Measurements from ENCODE around the gene METTL16.
"Not testable (repeated sequence)": the region's sequence is repeated elsewhere in the genome, so short reads cannot be mapped to it uniquely, and the experiment has no call there.

DNA sequence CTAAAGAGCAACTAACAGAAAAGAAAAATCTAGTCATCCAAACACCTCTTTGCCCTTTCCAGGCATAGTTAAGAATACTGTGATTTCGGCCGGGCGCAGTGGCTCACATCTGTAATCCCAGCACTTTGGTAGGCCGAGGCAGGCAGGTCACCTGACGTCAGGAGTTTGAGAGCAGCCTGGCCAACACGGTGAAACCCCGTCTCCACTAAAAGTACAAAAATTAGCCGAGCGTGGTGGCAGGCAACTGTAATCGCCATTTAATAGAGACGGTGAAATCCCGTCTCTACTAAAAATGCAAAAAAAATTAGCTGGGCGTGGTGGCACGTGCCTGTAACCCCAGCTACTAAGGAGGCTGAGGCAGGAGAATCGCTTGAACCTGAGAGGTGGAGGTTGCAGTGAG lies 22.4 kb downstream of the METTL16 start:
- not testable (repeated sequence) for TF ChIP-seq POLR2AphosphoS5 (IDR thresholded peaks at IDR 0.05; ENCODE audit: low read depth, low read length); TAF1 (IDR thresholded peaks at IDR 0.05; ENCODE audit: borderline replicate concordance, low read depth, low read length); RAD21 (IDR thresholded peaks at IDR 0.05; ENCODE audit: low read length); MXI1 (IDR thresholded peaks at IDR 0.05; ENCODE audit: low read depth, low read length); CHD2 (IDR thresholded peaks at IDR 0.05; ENCODE audit: low read length, partially characterized antibody)
- TF ChIP-seq, protein P1, sequence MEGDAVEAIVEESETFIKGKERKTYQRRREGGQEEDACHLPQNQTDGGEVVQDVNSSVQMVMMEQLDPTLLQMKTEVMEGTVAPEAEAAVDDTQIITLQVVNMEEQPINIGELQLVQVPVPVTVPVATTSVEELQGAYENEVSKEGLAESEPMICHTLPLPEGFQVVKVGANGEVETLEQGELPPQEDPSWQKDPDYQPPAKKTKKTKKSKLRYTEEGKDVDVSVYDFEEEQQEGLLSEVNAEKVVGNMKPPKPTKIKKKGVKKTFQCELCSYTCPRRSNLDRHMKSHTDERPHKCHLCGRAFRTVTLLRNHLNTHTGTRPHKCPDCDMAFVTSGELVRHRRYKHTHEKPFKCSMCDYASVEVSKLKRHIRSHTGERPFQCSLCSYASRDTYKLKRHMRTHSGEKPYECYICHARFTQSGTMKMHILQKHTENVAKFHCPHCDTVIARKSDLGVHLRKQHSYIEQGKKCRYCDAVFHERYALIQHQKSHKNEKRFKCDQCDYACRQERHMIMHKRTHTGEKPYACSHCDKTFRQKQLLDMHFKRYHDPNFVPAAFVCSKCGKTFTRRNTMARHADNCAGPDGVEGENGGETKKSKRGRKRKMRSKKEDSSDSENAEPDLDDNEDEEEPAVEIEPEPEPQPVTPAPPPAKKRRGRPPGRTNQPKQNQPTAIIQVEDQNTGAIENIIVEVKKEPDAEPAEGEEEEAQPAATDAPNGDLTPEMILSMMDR (IDR thresholded peaks at IDR 0.05) = not testable (repeated sequence)
- TF ChIP-seq, protein P2, sequence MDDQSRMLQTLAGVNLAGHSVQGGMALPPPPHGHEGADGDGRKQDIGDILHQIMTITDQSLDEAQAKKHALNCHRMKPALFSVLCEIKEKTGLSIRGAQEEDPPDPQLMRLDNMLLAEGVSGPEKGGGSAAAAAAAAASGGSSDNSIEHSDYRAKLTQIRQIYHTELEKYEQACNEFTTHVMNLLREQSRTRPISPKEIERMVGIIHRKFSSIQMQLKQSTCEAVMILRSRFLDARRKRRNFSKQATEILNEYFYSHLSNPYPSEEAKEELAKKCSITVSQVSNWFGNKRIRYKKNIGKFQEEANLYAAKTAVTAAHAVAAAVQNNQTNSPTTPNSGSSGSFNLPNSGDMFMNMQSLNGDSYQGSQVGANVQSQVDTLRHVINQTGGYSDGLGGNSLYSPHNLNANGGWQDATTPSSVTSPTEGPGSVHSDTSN (IDR thresholded peaks at IDR 0.05) = not testable (repeated sequence)
- TF ChIP-seq, protein P3, sequence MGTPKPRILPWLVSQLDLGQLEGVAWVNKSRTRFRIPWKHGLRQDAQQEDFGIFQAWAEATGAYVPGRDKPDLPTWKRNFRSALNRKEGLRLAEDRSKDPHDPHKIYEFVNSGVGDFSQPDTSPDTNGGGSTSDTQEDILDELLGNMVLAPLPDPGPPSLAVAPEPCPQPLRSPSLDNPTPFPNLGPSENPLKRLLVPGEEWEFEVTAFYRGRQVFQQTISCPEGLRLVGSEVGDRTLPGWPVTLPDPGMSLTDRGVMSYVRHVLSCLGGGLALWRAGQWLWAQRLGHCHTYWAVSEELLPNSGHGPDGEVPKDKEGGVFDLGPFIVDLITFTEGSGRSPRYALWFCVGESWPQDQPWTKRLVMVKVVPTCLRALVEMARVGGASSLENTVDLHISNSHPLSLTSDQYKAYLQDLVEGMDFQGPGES (IDR thresholded peaks at IDR 0.05; ENCODE audit: low read depth, low read length) = not testable (repeated sequence)
- TF ChIP-seq, protein P4, sequence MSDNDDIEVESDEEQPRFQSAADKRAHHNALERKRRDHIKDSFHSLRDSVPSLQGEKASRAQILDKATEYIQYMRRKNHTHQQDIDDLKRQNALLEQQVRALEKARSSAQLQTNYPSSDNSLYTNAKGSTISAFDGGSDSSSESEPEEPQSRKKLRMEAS (IDR thresholded peaks at IDR 0.05; ENCODE audit: low read depth) = not testable (repeated sequence)
- TF ChIP-seq, protein P5, sequence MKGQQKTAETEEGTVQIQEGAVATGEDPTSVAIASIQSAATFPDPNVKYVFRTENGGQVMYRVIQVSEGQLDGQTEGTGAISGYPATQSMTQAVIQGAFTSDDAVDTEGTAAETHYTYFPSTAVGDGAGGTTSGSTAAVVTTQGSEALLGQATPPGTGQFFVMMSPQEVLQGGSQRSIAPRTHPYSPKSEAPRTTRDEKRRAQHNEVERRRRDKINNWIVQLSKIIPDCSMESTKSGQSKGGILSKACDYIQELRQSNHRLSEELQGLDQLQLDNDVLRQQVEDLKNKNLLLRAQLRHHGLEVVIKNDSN (IDR thresholded peaks at IDR 0.05; ENCODE audit: borderline replicate concordance, low read depth) = not testable (repeated sequence)
- TF ChIP-seq, protein P6, sequence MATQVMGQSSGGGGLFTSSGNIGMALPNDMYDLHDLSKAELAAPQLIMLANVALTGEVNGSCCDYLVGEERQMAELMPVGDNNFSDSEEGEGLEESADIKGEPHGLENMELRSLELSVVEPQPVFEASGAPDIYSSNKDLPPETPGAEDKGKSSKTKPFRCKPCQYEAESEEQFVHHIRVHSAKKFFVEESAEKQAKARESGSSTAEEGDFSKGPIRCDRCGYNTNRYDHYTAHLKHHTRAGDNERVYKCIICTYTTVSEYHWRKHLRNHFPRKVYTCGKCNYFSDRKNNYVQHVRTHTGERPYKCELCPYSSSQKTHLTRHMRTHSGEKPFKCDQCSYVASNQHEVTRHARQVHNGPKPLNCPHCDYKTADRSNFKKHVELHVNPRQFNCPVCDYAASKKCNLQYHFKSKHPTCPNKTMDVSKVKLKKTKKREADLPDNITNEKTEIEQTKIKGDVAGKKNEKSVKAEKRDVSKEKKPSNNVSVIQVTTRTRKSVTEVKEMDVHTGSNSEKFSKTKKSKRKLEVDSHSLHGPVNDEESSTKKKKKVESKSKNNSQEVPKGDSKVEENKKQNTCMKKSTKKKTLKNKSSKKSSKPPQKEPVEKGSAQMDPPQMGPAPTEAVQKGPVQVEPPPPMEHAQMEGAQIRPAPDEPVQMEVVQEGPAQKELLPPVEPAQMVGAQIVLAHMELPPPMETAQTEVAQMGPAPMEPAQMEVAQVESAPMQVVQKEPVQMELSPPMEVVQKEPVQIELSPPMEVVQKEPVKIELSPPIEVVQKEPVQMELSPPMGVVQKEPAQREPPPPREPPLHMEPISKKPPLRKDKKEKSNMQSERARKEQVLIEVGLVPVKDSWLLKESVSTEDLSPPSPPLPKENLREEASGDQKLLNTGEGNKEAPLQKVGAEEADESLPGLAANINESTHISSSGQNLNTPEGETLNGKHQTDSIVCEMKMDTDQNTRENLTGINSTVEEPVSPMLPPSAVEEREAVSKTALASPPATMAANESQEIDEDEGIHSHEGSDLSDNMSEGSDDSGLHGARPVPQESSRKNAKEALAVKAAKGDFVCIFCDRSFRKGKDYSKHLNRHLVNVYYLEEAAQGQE (IDR thresholded peaks at IDR 0.05; ENCODE audit: low read depth, low read length) = not testable (repeated sequence)

Measured in SK-N-SH (cell line).